ENCODE results near the gene RMND5B.
"Not testable (repeated sequence)": the region's sequence is repeated elsewhere in the genome, so short reads cannot be mapped to it uniquely, and the experiment has no call there.

Gene RMND5B

GRCh38 chr5:178113841-178114324 is 16.9 kb upstream of the RMND5B start:
- no peak for DNase-seq (ENCODE audit: low read depth)

GRCh38 chr5:178114325-178115135 is 16.3 kb upstream of the RMND5B start:
- DNase-seq (ENCODE audit: low read depth) = peak; percentile 42

- DNase-seq (ENCODE audit: low read depth) = no peak
Measured at GRCh38 chr5:178115136-178115813, 15.5 kb upstream of the RMND5B start.

GRCh38 chr5:178115814-178116142 is 15.0 kb upstream of the RMND5B start:
- no peak for DNase-seq (ENCODE audit: low read depth)

- DNase-seq (ENCODE audit: low read depth) = peak; percentile 49
Measured at GRCh38 chr5:178116143-178116885, 14.5 kb upstream of the RMND5B start.

GRCh38 chr5:178117923-178118701 is 12.7 kb upstream of the RMND5B start:
- DNase-seq (ENCODE audit: low read depth) = no peak

- no peak for DNase-seq (ENCODE audit: low read depth)
Measured at GRCh38 chr5:178119915-178120606, 10.8 kb upstream of the RMND5B start.

- DNase-seq (ENCODE audit: low read depth) = peak; percentile 77
Measured at GRCh38 chr5:178120607-178121357, 10.0 kb upstream of the RMND5B start.

- DNase-seq (ENCODE audit: low read depth) = no peak
Measured at GRCh38 chr5:178121391-178122276, 9.2 kb upstream of the RMND5B start.

- no peak for DNase-seq (ENCODE audit: low read depth)
Measured at GRCh38 chr5:178122346-178122745, 8.5 kb upstream of the RMND5B start.

GRCh38 chr5:178123094-178123965 is 7.5 kb upstream of the RMND5B start:
- no peak for DNase-seq (ENCODE audit: low read depth)

GRCh38 chr5:178123966-178124925 is 6.6 kb upstream of the RMND5B start:
- no peak for DNase-seq (ENCODE audit: low read depth)

GRCh38 chr5:178125253-178125906 is 5.4 kb upstream of the RMND5B start:
- DNase-seq (ENCODE audit: low read depth) = no peak

GRCh38 chr5:178126556-178126955 is 4.3 kb upstream of the RMND5B start:
- no peak for DNase-seq (ENCODE audit: low read depth)

GRCh38 chr5:178127300-178128009 is 3.4 kb upstream of the RMND5B start:
- not testable (repeated sequence) for DNase-seq (ENCODE audit: low read depth)

GRCh38 chr5:178129296-178129695 is 1.5 kb upstream of the RMND5B start:
- DNase-seq (ENCODE audit: low read depth) = no peak
